ENCODE measurements around the gene CNTN2. TPM values are rescaled to one million over a fixed set of nuclear protein-coding genes. Genes with fewer than 3 reads are reported as not detected.
A peak's percentile ranks its signal among the peaks of the same experiment; 100 is the strongest.

The CNTN2 gene
- total RNA-seq, 1 donor from 2014 or later = 0.38 TPM

GRCh38 chr1:205091043-205091740, 48.2 kb downstream of the CNTN2 start:
- intact Hi-C loops (cut with DNase I) = no loop called here
- DNase-seq (no peak), ATAC-seq (ENCODE audit: poor library complexity) (no peak)

GRCh38 chr1:205095422-205095821, 52.4 kb downstream of the CNTN2 start:
- no peak for ATAC-seq (ENCODE audit: poor library complexity)
- intact Hi-C loops (cut with DNase I) = no loop called here
- no peak for DNase-seq

- ATAC-seq (ENCODE audit: poor library complexity) = no peak
- DNase-seq = no peak
- intact Hi-C loops (cut with DNase I) = no loop called here
Measured at GRCh38 chr1:205098242-205098641, 55.2 kb downstream of the CNTN2 start.

GRCh38 chr1:205102404-205102803, 59.4 kb downstream of the CNTN2 start:
- intact Hi-C loops (cut with DNase I) = no loop called here
- ATAC-seq (ENCODE audit: poor library complexity) = no peak

GRCh38 chr1:205107327-205107726, 64.3 kb downstream of the CNTN2 start:
- no peak for DNase-seq
- ATAC-seq (ENCODE audit: poor library complexity) = no peak
- intact Hi-C loops (cut with DNase I) = no loop called here

More at GRCh38 chr1:205102404-205102803, 59.4 kb downstream of the CNTN2 start:
- DNase-seq = no peak

- ATAC-seq (ENCODE audit: poor library complexity) = no peak
- no peak for DNase-seq
- intact Hi-C loops (cut with DNase I) = no loop called here
Measured at GRCh38 chr1:205108464-205108863, 65.5 kb downstream of the CNTN2 start.

- intact Hi-C loops (cut with DNase I) = no loop called here
- DNase-seq (no peak), ATAC-seq (ENCODE audit: poor library complexity) (no peak)
Measured at GRCh38 chr1:205109269-205109668, 66.3 kb downstream of the CNTN2 start.

GRCh38 chr1:205109711-205110110, 66.7 kb downstream of the CNTN2 start:
- ATAC-seq (ENCODE audit: poor library complexity) (no peak), DNase-seq (no peak)
- intact Hi-C loops (cut with DNase I) = no loop called here

- ATAC-seq (ENCODE audit: poor library complexity) (no peak), DNase-seq (no peak)
- intact Hi-C loops (cut with DNase I) = no loop called here
Measured at GRCh38 chr1:205111354-205111753, 68.3 kb downstream of the CNTN2 start.

GRCh38 chr1:205118752-205119151, 75.7 kb downstream of the CNTN2 start:
- intact Hi-C loops (cut with DNase I) = no loop called here
- ATAC-seq (ENCODE audit: poor library complexity) = no peak
- no peak for DNase-seq

- DNase-seq = peak; percentile 96
- intact Hi-C loops (cut with DNase I) = no loop called here
- ATAC-seq (ENCODE audit: poor library complexity) = peak; percentile 99
Measured at GRCh38 chr1:205121660-205122488, 78.9 kb downstream of the CNTN2 start, which contains the start of gene RBBP5. Gene RBBP5 (minus strand): TSS chr1:205121978. CDS start chr1:205121873, 105 bp downstream.

GRCh38 chr1:205122489-205122882, 79.5 kb downstream of the CNTN2 start:
- intact Hi-C loops (cut with DNase I) = no loop called here
- DNase-seq (no peak), ATAC-seq (ENCODE audit: poor library complexity) (peak; percentile 16)

GRCh38 chr1:205124726-205125125, 81.7 kb downstream of the CNTN2 start:
- DNase-seq (no peak), ATAC-seq (ENCODE audit: poor library complexity) (no peak)
- intact Hi-C loops (cut with DNase I) = no loop called here

- intact Hi-C loops (cut with DNase I) = no loop called here
- ATAC-seq (ENCODE audit: poor library complexity) = no peak
- no peak for DNase-seq
Measured at GRCh38 chr1:205127646-205128045, 84.6 kb downstream of the CNTN2 start.

Other genes with a start within 250 kb of the CNTN2 start
- 11.1 TPM for gene NFASC, start 172.3 kb upstream of the CNTN2 start, total RNA-seq
- 2.7 TPM for gene TMEM81, start 41.2 kb downstream of the CNTN2 start, total RNA-seq
- 9.3 TPM for gene RBBP5, start 78.8 kb downstream of the CNTN2 start, total RNA-seq
- gene DSTYK, start 168.5 kb downstream of the CNTN2 start, total RNA-seq = 5.3 TPM
- gene TMCC2, start 184.7 kb downstream of the CNTN2 start, total RNA-seq = 1.3 TPM

Measured in Right ventricle myocardium superior (tissue), 1 donor.